WTC11 (cell line): ENCODE results near the gene CD2. TPM values are rescaled to one million over a fixed set of nuclear protein-coding genes. Genes with fewer than 3 reads are reported as not detected.

Source experiments
- ATAC-seq: fragments of 200-7000 bp; cut with Tn5 transposase; 2 replicates; pipeline ENCODE4 v1.10.0; 2021; ENCODE audit warnings: mild to moderate bottlenecking, moderate library complexity
- CTCF ChIA-PET: fragments of 300-600 bp; sonication (Branson Sonifier 250); formaldehyde crosslinking; loops from one replicate; lab custom pipeline; 2021; ENCODE audit warnings: antibody characterized with exemption; lab: Charles Lee
- POLR2A ChIA-PET: fragments of 350-600 bp; sonication (Branson Sonifier 250); formaldehyde crosslinking; loops from one replicate; lab custom pipeline; 2021; ENCODE audit warnings: antibody characterized with exemption; lab: Charles Lee
- DNase-seq: peaks from one replicate; pipeline ENCODE4 v3.0.0; 2021; ENCODE audit warnings: low spot score
- H3K27ac Mint-ChIP-seq: 2 replicates; pipeline ENCODE4 v1.8.0; 2021; ENCODE audit warnings: mixed read lengths
- H3K27me3 Mint-ChIP-seq: 2 replicates; pipeline ENCODE4 v1.8.0; 2021; ENCODE audit warnings: low read depth, mild to moderate bottlenecking, moderate library complexity, mixed read lengths
- H3K36me3 Mint-ChIP-seq: 2 replicates; pipeline ENCODE4 v1.8.0; 2021; ENCODE audit warnings: mixed read lengths
- H3K4me1 Mint-ChIP-seq: 2 replicates; pipeline ENCODE4 v1.8.0; 2022; ENCODE audit warnings: mixed read lengths
- H3K4me3 Mint-ChIP-seq: 2 replicates; pipeline ENCODE4 v1.8.0; 2021; ENCODE audit warnings: mild to moderate bottlenecking, moderate library complexity, mixed read lengths
- H3K9me3 Mint-ChIP-seq: 2 replicates; pipeline ENCODE4 v1.8.0; 2021; ENCODE audit warnings: mixed read lengths
- FOXJ3 ChIP-seq: sonication (generic); formaldehyde crosslinking; IDR thresholded peaks from 2 replicates; pipeline ENCODE4 v1.9.0; 2021; ENCODE audit warnings: missing genetic modification reagents, mild to moderate bottlenecking, borderline replicate concordance
- HMGA2 ChIP-seq: fragments of 250-450 bp; sonication (Bioruptor Pico); IDR thresholded peaks from 2 replicates; pipeline ENCODE4 v1.4.0; 2021; ENCODE audit warnings: mild to moderate bottlenecking, moderate library complexity
- NFYB ChIP-seq: sonication (generic); formaldehyde crosslinking; conservative IDR thresholded peaks from 2 replicates; pipeline ENCODE4 v1.8.0; 2022; ENCODE audit warnings: low read depth, missing genetic modification reagents
- NR1H2 ChIP-seq: sonication (generic); formaldehyde crosslinking; IDR thresholded peaks from 2 replicates; pipeline ENCODE4 v1.9.0; 2021; ENCODE audit warnings: mild to moderate bottlenecking, moderate library complexity, missing genetic modification reagents
- OVOL2 ChIP-seq: fragments of 250-450 bp; sonication (Bioruptor Pico); IDR thresholded peaks from 2 replicates; pipeline ENCODE4 v1.9.0; 2021; ENCODE audit warnings: mild to moderate bottlenecking, borderline replicate concordance
- RORB ChIP-seq: fragments of 250-450 bp; sonication (Bioruptor Pico); IDR thresholded peaks from 2 replicates; pipeline ENCODE4 v1.9.0; 2021; ENCODE audit warnings: mild to moderate bottlenecking
- SMAD4 ChIP-seq: sonication (generic); formaldehyde crosslinking; IDR thresholded peaks from 2 replicates; pipeline ENCODE4 v1.8.0; 2022; ENCODE audit warnings: mild to moderate bottlenecking, missing genetic modification reagents
- SOX15 ChIP-seq: fragments of 250-450 bp; sonication (Bioruptor Pico); IDR thresholded peaks from 2 replicates; pipeline ENCODE4 v1.9.0; 2021; ENCODE audit warnings: mild to moderate bottlenecking
- TP53 ChIP-seq: sonication (generic); formaldehyde crosslinking; IDR thresholded peaks from 2 replicates; pipeline ENCODE4 v1.8.1; 2023; ENCODE audit warnings: mild to moderate bottlenecking, missing genetic modification reagents
- ZBTB21 ChIP-seq: sonication (generic); formaldehyde crosslinking; IDR thresholded peaks from 2 replicates; pipeline ENCODE4 v1.8.1; 2023; ENCODE audit warnings: mild to moderate bottlenecking, missing genetic modification reagents, borderline replicate concordance
- ZNF138 ChIP-seq: sonication (generic); formaldehyde crosslinking; conservative IDR thresholded peaks from 2 replicates; pipeline ENCODE4 v1.8.1; 2022; ENCODE audit warnings: mild to moderate bottlenecking, moderate library complexity, missing genetic modification reagents
- ZNF263 ChIP-seq: sonication (generic); formaldehyde crosslinking; IDR thresholded peaks from 2 replicates; pipeline ENCODE4 v1.8.1; 2022; ENCODE audit warnings: low read depth, mild to moderate bottlenecking, moderate library complexity, missing genetic modification reagents
- total RNA-seq: library from RNA; stranded (reverse); gene quantifications from 3 replicates; pipeline ENCODE4 v1.2.3, GENCODE V29; 2021
- TF ChIP-seq, protein P1 (sequence below): sonication (generic); formaldehyde crosslinking; IDR thresholded peaks from 2 replicates; pipeline ENCODE4 v1.8.1; 2022; ENCODE audit warnings: mild to moderate bottlenecking, moderate library complexity, missing genetic modification reagents
- TF ChIP-seq, protein P2 (sequence below): fragments of 250-450 bp; sonication (Bioruptor Pico); IDR thresholded peaks from 2 replicates; pipeline ENCODE4 v1.9.0; 2021; ENCODE audit warnings: moderate library complexity, mild to moderate bottlenecking, inconsistent platforms, borderline replicate concordance
- TF ChIP-seq, protein P3 (sequence below): sonication (generic); formaldehyde crosslinking; IDR thresholded peaks from 2 replicates; pipeline ENCODE4 v1.8.1; 2022; ENCODE audit warnings: low read depth, missing genetic modification reagents, borderline replicate concordance
- TF ChIP-seq, protein P4 (sequence below): fragments of 250-450 bp; sonication (Bioruptor Pico); IDR thresholded peaks from 2 replicates; pipeline ENCODE4 v1.9.0; 2021; ENCODE audit warnings: mild to moderate bottlenecking
- TF ChIP-seq, protein P5 (sequence below): sonication (generic); formaldehyde crosslinking; conservative IDR thresholded peaks from 2 replicates; pipeline ENCODE4 v1.8.1; 2022; ENCODE audit warnings: mild to moderate bottlenecking, missing genetic modification reagents

Gene CD2
- total RNA-seq, 1 experiment from 2014 or later, result 0.13 TPM

DNA sequence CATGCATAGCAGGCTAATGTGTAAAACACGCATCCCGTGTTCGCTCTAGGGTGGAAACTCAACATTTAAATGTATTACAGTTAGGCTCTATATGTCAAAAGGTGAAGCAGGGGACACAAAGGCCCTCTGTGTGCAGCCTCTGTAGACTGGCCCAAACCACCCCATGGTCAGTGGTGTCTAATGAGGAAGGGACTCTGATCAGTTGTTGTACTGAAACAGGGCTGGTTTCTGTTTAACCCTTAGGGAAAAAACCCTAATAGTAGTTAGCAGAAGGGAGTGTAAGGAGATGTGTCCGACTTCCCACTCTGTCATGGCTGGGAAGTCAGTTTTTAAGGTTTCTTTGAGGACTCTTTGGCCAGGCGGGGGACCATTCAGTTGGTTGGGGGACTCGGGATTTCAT is 21.5 kb upstream of the CD2 start:
- ChIA-PET CTCF (interaction anchor here (1.2 kb wide), 1 partner anchor 85 kb away, joined by 5 read pairs; no protein-coding TSS in a partner anchor), POLR2A (no interaction called here)
- H3K4me1 Mint-ChIP-seq, result peaks cover 7% of the 10 kb centered on the region
- no peaks in the 10 kb centered on the region; the same call in 1 of the 2 replicates for H3K27me3 Mint-ChIP-seq
- TF ChIP-seq TP53 (CRISPR knock-in tag), result no peak
- TF ChIP-seq SOX15 (CRISPR knock-in tag), result no peak
- no peak for TF ChIP-seq NR1H2 (CRISPR knock-in tag)
- TF ChIP-seq, protein P1, sequence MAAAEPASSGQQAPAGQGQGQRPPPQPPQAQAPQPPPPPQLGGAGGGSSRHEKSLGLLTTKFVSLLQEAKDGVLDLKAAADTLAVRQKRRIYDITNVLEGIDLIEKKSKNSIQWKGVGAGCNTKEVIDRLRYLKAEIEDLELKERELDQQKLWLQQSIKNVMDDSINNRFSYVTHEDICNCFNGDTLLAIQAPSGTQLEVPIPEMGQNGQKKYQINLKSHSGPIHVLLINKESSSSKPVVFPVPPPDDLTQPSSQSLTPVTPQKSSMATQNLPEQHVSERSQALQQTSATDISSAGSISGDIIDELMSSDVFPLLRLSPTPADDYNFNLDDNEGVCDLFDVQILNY (CRISPR knock-in tag), result no peak
- TF ChIP-seq, protein P2, sequence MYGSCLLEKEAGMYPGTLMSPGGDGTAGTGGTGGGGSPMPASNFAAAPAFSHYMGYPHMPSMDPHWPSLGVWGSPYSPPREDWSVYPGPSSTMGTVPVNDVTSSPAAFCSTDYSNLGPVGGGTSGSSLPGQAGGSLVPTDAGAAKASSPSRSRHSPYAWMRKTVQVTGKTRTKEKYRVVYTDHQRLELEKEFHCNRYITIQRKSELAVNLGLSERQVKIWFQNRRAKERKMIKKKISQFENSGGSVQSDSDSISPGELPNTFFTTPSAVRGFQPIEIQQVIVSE, result no peak
- no peak for TF ChIP-seq RORB (CRISPR knock-in tag)
- no peak for TF ChIP-seq ZBTB21
- no peak for TF ChIP-seq ZNF138
- H3K4me3 Mint-ChIP-seq, result no peak overlapping the region
- DNase-seq (no peak), ATAC-seq (no peak)
- H3K9me3 Mint-ChIP-seq, result peaks cover 15% of the 10 kb centered on the region
- H3K36me3 Mint-ChIP-seq, result no peaks in the 10 kb centered on the region
- H3K27ac Mint-ChIP-seq, result no peak overlapping the region

DNA sequence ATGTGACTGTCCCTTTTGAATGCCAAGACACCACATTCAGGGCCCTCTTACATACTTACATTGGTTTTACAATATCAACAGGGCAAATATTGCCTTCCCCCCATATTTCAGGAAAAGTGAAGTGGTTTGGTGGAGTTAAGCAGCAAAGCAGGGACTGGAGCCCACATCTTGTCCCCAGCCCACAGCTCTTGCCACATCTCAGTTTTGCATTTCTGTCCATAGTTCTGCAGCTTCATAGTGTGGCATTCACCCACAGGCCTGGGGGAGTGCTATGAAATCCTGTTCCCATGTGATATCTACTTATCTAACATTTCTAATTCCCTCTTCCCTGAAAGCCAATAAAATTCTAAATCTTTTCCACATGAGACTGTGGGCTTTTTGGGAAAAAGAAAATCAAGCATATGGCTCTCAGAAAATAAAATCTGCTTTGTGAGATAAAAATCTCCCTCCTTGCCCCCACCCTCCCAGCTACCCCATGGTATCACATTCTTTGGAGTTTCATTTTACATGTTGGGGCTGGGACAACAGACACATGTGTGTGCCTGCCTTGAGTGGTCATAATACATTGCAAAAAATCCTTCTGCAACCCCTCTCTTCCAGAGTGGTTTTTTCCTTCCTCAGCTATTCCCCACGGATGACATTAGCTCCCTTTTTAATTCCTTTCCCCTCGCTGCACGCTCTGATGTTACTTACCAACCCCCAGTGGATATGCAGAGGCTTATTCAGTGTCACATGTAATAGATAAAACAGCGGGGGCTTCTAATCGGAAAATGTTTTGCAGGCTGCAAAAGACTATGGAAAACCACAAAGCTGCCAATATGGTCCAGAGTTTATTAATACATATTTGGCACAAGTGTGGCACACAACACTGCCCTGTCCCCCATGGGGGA is 20.5 kb upstream of the CD2 start:
- Mint-ChIP-seq H3K27me3 (no peaks in the 10 kb centered on the region; the same call in none of the 2 replicates), H3K27ac (no peak overlapping the region), H3K4me1 (peaks cover 1% of the 10 kb centered on the region; the same call in 1 of the 2 replicates), H3K36me3 (no peaks in the 10 kb centered on the region), H3K9me3 (peaks cover 15% of the 10 kb centered on the region), H3K4me3 (no peak overlapping the region)
- no peak for TF ChIP-seq NFYB (CRISPR knock-in tag)
- no peak for TF ChIP-seq ZBTB21
- CTCF ChIA-PET, result no interaction called here
- POLR2A ChIA-PET, result interaction anchor here (0.7 kb wide), 1 partner anchor 326 kb away, joined by 3 read pairs; the partner anchor contains the start of gene TTF2
- ATAC-seq, result no peak
- no peak for DNase-seq

DNA sequence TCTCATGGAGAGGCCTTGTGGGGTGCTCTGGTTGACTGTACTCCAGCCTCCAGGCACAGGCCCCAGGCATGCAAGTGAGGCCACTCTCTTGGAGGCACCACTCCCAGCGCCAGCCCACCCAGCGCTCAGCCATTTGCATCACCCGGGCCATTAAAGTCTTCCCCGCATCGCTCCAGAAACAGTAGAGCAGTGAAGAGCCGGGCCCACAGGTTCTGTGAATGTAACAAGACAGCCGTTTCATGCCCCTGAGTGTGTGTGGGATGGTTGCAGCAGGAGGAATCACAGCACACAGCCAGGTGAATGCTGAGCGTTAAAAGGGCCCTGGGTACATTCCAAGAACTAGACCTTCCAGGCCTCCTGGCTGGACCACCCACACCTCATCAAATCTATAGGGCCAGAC is 19.0 kb upstream of the CD2 start:
- ChIA-PET CTCF (interaction anchor here (0.6 kb wide), 1 partner anchor 161 kb away, joined by 4 read pairs; no protein-coding TSS in a partner anchor), POLR2A (no interaction called here)
- TF ChIP-seq FOXJ3 (CRISPR knock-in tag), result no peak
- no peak for TF ChIP-seq ZNF263 (CRISPR knock-in tag)
- TF ChIP-seq, protein P3, sequence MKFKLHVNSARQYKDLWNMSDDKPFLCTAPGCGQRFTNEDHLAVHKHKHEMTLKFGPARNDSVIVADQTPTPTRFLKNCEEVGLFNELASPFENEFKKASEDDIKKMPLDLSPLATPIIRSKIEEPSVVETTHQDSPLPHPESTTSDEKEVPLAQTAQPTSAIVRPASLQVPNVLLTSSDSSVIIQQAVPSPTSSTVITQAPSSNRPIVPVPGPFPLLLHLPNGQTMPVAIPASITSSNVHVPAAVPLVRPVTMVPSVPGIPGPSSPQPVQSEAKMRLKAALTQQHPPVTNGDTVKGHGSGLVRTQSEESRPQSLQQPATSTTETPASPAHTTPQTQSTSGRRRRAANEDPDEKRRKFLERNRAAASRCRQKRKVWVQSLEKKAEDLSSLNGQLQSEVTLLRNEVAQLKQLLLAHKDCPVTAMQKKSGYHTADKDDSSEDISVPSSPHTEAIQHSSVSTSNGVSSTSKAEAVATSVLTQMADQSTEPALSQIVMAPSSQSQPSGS (CRISPR knock-in tag), result no peak
- TF ChIP-seq, protein P4, sequence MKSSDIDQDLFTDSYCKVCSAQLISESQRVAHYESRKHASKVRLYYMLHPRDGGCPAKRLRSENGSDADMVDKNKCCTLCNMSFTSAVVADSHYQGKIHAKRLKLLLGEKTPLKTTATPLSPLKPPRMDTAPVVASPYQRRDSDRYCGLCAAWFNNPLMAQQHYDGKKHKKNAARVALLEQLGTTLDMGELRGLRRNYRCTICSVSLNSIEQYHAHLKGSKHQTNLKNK (CRISPR knock-in tag), result no peak
- TF ChIP-seq RORB (CRISPR knock-in tag), result no peak
- TF ChIP-seq, protein P5, sequence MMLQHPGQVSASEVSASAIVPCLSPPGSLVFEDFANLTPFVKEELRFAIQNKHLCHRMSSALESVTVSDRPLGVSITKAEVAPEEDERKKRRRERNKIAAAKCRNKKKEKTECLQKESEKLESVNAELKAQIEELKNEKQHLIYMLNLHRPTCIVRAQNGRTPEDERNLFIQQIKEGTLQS (CRISPR knock-in tag), result no peak
- TF ChIP-seq SMAD4 (CRISPR knock-in tag), result no peak
- TF ChIP-seq HMGA2 (CRISPR knock-in tag), result no peak
- no peak for TF ChIP-seq OVOL2 (CRISPR knock-in tag)
- TF ChIP-seq TP53 (CRISPR knock-in tag), result no peak
- peaks cover 18% of the 10 kb centered on the region for H3K9me3 Mint-ChIP-seq
- DNase-seq (no peak), ATAC-seq (no peak)
- H3K36me3 Mint-ChIP-seq, result no peaks in the 10 kb centered on the region
- no peaks in the 10 kb centered on the region; the same call in 1 of the 2 replicates for H3K27me3 Mint-ChIP-seq
- no peaks in the 10 kb centered on the region for H3K4me1 Mint-ChIP-seq
- no peak overlapping the region for H3K4me3 Mint-ChIP-seq
- H3K27ac Mint-ChIP-seq, result no peak overlapping the region
